RWPE2 (cell line): ENCODE results near the gene FGD2.
A peak's percentile ranks its signal among the peaks of the same experiment; 100 is the strongest.

Experiments used
- ATAC-seq: fragments of 200-7000 bp; cut with Tn5 transposase; 3 replicates; pipeline ENCODE4 v1.9.1; 2021; ENCODE audit warnings: low read depth
- DNase-seq: peaks from one replicate; pipeline ENCODE4 v3.0.0-alpha.2; 2020; ENCODE audit warnings: low spot score
- H3K27ac ChIP-seq: fragments of 450-650 bp; 2 replicates; pipeline ENCODE4 v1.5.1; 2017; ENCODE audit warnings: mild to moderate bottlenecking; ENCODE audit not compliant: poor library complexity, severe bottlenecking
- H3K27me3 ChIP-seq: fragments of 250-450 bp; sonication (Bioruptor Pico); 2 replicates; pipeline ENCODE4 v1.5.1; 2021; ENCODE audit warnings: mild to moderate bottlenecking, moderate library complexity; ENCODE audit not compliant: insufficient read depth, poor library complexity, severe bottlenecking
- H3K36me3 ChIP-seq: fragments of 250-450 bp; sonication (Bioruptor Pico); 2 replicates; pipeline ENCODE4 v1.5.1; 2020; ENCODE audit warnings: low read depth, mild to moderate bottlenecking, moderate library complexity
- H3K4me1 ChIP-seq: fragments of 250-450 bp; sonication (Bioruptor Pico); 2 replicates; pipeline ENCODE4 v1.5.1; 2021; ENCODE audit warnings: mild to moderate bottlenecking, moderate library complexity; ENCODE audit not compliant: insufficient read depth, poor library complexity, severe bottlenecking
- H3K4me3 ChIP-seq: fragments of 250-450 bp; sonication (Bioruptor Pico); 2 replicates; pipeline ENCODE4 v1.5.1; 2021; ENCODE audit warnings: mild to moderate bottlenecking, moderate library complexity; ENCODE audit not compliant: severe bottlenecking
- H3K9me3 ChIP-seq: fragments of 250-450 bp; sonication (Bioruptor Pico); 2 replicates; pipeline ENCODE4 v1.5.1; 2021; ENCODE audit warnings: mild to moderate bottlenecking, moderate library complexity; ENCODE audit not compliant: severe bottlenecking
- CTCF ChIP-seq: fragments of 450-650 bp; IDR thresholded peaks from one replicate; pipeline ENCODE4 v1.5.1; 2017; ENCODE audit warnings: mild to moderate bottlenecking, moderate library complexity; ENCODE audit not compliant: poor library complexity, severe bottlenecking

The FGD2 gene

GRCh38 chr6:37033819-37034795 is 28.7 kb downstream of the FGD2 start:
- Histone ChIP-seq H3K9me3 (no peaks in the 10 kb centered on the region), H3K4me1 (peaks cover 4% of the 10 kb centered on the region), H3K36me3 (no peaks in the 10 kb centered on the region), H3K27ac (no peak overlapping the region), H3K27me3 (no peaks in the 10 kb centered on the region), H3K4me3 (no peak overlapping the region)
- no peak for TF ChIP-seq CTCF
- DNase-seq (no peak), ATAC-seq (no peak)

GRCh38 chr6:37036146-37036545 is 30.7 kb downstream of the FGD2 start:
- DNase-seq (no peak), ATAC-seq (no peak)
- Histone ChIP-seq H3K36me3 (no peaks in the 10 kb centered on the region), H3K27ac (no peak overlapping the region), H3K4me1 (peaks cover 4% of the 10 kb centered on the region), H3K27me3 (no peaks in the 10 kb centered on the region), H3K9me3 (no peaks in the 10 kb centered on the region), H3K4me3 (no peak overlapping the region)
- no peak for TF ChIP-seq CTCF

- no peak overlapping the region for H3K4me3 ChIP-seq
- H3K36me3 ChIP-seq, result no peaks in the 10 kb centered on the region
- no peak for DNase-seq
- 0 out of 3 replicates have a peak, but pooled peaks have one; percentile 29 for ATAC-seq
- H3K27me3 ChIP-seq, result no peaks in the 10 kb centered on the region
- no peak for TF ChIP-seq CTCF
- H3K9me3 ChIP-seq, result no peaks in the 10 kb centered on the region
- H3K27ac ChIP-seq, result no peak overlapping the region
- H3K4me1 ChIP-seq, result peaks cover 4% of the 10 kb centered on the region
Measured at GRCh38 chr6:37038292-37039198, 33.1 kb downstream of the FGD2 start.

GRCh38 chr6:37039958-37040357 is 34.5 kb downstream of the FGD2 start:
- H3K27ac ChIP-seq, result no peak overlapping the region
- ATAC-seq, result no peak
- no peak for TF ChIP-seq CTCF

More at GRCh38 chr6:37039958-37040357, 34.5 kb downstream of the FGD2 start:
- Histone ChIP-seq H3K36me3 (no peaks in the 10 kb centered on the region), H3K27me3 (no peaks in the 10 kb centered on the region), H3K4me3 (no peak overlapping the region), H3K9me3 (no peaks in the 10 kb centered on the region), H3K4me1 (peaks cover 4% of the 10 kb centered on the region)
- no peak for DNase-seq
